Adrenal gland (tissue), 12 donors: ENCODE measurements around the gene EPHA3. TPM values are rescaled to one million over a fixed set of nuclear protein-coding genes. Genes with fewer than 3 reads are reported as not detected.

Experiments
- DNase-seq, 7 donors: peaks; one replicate each; pipeline ENCODE4 v3.0.0-alpha.2; 2019 to 2020
- H3K27ac ChIP-seq, 5 donors: fragments of 200-600 bp; sonication (generic) in 4 of 5; 1 replicate in 3 of 5; 2 replicates in 2 of 5; pipeline versions ENCODE4 v1.5.1 to v1.8.0; 2016 to 2020; ENCODE audit warnings: mild to moderate bottlenecking in 1 of 5
- H3K27me3 ChIP-seq: fragments of 200-600 bp; 2 replicates; pipeline ENCODE4 v1.8.0; 2021
- H3K36me3 ChIP-seq, 2 donors: fragments of 200-600 bp; replicated peaks in 1 of 2; 1 replicate in 1 of 2; 2 replicates in 1 of 2; pipeline versions ENCODE4 v1.5.1 to v1.8.0; 2018 to 2022
- H3K4me1 ChIP-seq, 2 donors: fragments of 200-600 bp; replicated peaks in 1 of 2; 1 replicate in 1 of 2; 2 replicates in 1 of 2; pipeline versions ENCODE4 v1.5.1 to v1.8.0; 2018 to 2021
- H3K4me3 ChIP-seq, 4 donors: fragments of 200-600 bp; sonication (generic) in 3 of 4; one replicate each; pipeline ENCODE4 v1.5.1; 2016 to 2018
- H3K9me3 ChIP-seq, 3 donors: fragments of 200-600 bp; sonication (generic) in 1 of 3; replicated peaks in 1 of 3; 1 replicate in 2 of 3; 2 replicates in 1 of 3; pipeline versions ENCODE4 v1.5.1 to v1.8.0; 2016 to 2021
- POLR2A ChIP-seq, 2 donors: fragments of 450-650 bp; IDR thresholded peaks; one replicate each; pipeline ENCODE4 v1.6.1; 2017; ENCODE audit warnings: antibody characterized with exemption in 2 of 2, mild to moderate bottlenecking in 2 of 2, moderate library complexity in 1 of 2
- WGBS, 4 donors: extraction: QIAGEN DNeasy Blood & Tissue Kit in 2 of 4; methylation state at CpG; one replicate each; pipeline versions ENCODE4 v1.1.5 to v1.1.7; 2013 to 2017; 5-methylcytosine and 5-hydroxymethylcytosine counted together
- intact Hi-C, 2 donors: fragments of 100-400 bp; cut with DNase I; formaldehyde crosslinking; loops; one replicate each; pipeline versions ENCODE4 v1.14.1 to v1.15.0; 2022 to 2023
- polyA plus RNA-seq, 3 donors: library from polyadenylated mRNA; stranded (reverse); fragments of 200-250 nt in 2 of 3; fragments of 350-450 nt in 1 of 3; fragmentation: Illumina TruSeq in 1 of 3; extraction: RNeasy Lipid Tissue Mini Kit (QIAGEN cat#74804) in 1 of 3; gene quantifications; one replicate each; pipeline ENCODE4 v1.2.3, GENCODE V29; 2013 to 2014
- total RNA-seq, 9 donors: library from RNA; depleted of rRNA in 4 of 9; stranded (reverse); fragments of >200 nt in 4 of 9; fragments of 120-200 nt in 1 of 9; fragmentation: NEBNext Ultra II Directional in 1 of 9; extraction: Animal tissue kit (Norgen Biotek cat#: 25700) in 1 of 9; gene quantifications; one replicate each; pipeline versions ENCODE4 v1.1.0 to v1.2.4, GENCODE V29; 2013 to 2023
- TF ChIP-seq, protein P1 (sequence below), 6 experiments: fragments of 450-650 bp in 4 of 6; fragments of 200-600 bp in 2 of 6; sonication (generic) in 1 of 6; IDR thresholded peaks; 1 replicate in 5 of 6; 2 replicates in 1 of 6; pipeline versions ENCODE4 v1.5.1 to v1.8.0; 2016 to 2021; ENCODE audit warnings: antibody characterized with exemption in 6 of 6, mild to moderate bottlenecking in 2 of 6, moderate library complexity in 1 of 6
- donor health status: healthy with polysubstance abuse.
- donor health status: Bipolar disorder and iron deficiency.
- donor health status: DM: yes; HTN: yes; CAD: no.
- donor health status: DM: no; HTN: no; CAD: no.
- donor health status: DM: no; HTN: no; CAD: no.
- donor health status: DM: yes; HTN: yes; CAD: no.

Gene EPHA3
- total and polyA plus RNA-seq, 12 donors, result 0.17 to 5.1 (median 0.48) TPM

DNA sequence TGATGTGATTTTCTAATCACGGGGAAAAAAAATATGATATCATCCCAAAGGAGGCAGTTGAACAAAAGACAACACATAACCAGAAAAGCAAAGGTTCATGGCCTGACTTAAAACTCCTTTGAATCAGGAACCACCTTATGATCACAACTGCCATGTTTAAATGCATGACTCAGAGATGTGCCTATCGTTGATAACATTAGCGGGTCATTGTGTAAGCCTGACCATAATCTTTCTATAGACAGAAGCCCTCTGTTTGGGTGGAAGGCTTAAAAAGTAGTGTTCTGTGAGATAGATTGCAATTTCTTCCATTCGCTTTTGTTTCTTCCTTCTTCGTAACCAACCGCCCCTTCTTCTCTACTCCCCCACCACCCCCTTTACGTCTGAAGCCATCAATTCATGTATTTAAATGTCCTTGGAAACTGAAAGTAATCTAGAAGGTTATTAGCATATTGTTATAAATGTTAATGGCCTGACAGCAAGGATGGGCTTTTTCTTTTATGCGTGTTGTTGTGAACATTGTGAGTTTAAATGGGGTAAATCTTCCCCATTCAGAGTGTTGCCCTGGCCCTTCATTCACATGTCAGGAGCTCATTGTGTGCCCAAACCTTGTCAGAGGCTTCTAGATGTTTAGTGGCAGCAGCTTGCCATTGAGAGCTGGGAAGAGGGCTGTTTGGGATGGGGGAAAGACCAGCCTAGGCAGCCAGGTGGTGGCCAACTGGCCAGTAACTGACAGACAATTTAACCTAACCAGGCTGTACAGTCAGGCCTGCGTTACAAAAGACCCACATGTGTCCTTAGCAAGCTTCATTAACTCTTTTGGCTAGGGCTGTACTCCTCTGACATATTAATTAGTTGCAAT is 64.5 kb downstream of the EPHA3 start:
- Histone ChIP-seq H3K4me1 (no peaks in the 10 kb centered on the region), H3K27me3 (no peaks in the 10 kb centered on the region), H3K4me3 (no peak overlapping the region), H3K27ac (no peak overlapping the region), H3K36me3 (no peaks in the 10 kb centered on the region), H3K9me3 (no peaks in the 10 kb centered on the region)
- 72 to 78% (median 75%) methylated on average over 9 of the region's 9 CpGs for WGBS, 4 donors
- intact Hi-C loops, result no loop called here
- DNase-seq, result no peak
- TF ChIP-seq, protein P1, sequence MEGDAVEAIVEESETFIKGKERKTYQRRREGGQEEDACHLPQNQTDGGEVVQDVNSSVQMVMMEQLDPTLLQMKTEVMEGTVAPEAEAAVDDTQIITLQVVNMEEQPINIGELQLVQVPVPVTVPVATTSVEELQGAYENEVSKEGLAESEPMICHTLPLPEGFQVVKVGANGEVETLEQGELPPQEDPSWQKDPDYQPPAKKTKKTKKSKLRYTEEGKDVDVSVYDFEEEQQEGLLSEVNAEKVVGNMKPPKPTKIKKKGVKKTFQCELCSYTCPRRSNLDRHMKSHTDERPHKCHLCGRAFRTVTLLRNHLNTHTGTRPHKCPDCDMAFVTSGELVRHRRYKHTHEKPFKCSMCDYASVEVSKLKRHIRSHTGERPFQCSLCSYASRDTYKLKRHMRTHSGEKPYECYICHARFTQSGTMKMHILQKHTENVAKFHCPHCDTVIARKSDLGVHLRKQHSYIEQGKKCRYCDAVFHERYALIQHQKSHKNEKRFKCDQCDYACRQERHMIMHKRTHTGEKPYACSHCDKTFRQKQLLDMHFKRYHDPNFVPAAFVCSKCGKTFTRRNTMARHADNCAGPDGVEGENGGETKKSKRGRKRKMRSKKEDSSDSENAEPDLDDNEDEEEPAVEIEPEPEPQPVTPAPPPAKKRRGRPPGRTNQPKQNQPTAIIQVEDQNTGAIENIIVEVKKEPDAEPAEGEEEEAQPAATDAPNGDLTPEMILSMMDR (IDR thresholded peaks at IDR 0.05), result no peak
- TF ChIP-seq POLR2A (IDR thresholded peaks at IDR 0.05), result no peak

- no peaks in the 10 kb centered on the region for H3K27me3 ChIP-seq
- intact Hi-C loops, result no loop called here
These were observed 66.1 kb downstream of the EPHA3 start for GRCh38 chr3:89173546-89173945.

GRCh38 chr3:89179355-89180001 is 72.1 kb downstream of the EPHA3 start:
- Histone ChIP-seq H3K27ac (no peak overlapping the region), H3K4me3 (no peak overlapping the region), H3K9me3 (no peaks in the 10 kb centered on the region), H3K36me3 (no peaks in the 10 kb centered on the region), H3K4me1 (no peaks in the 10 kb centered on the region), H3K27me3 (no peaks in the 10 kb centered on the region)
- no peak for TF ChIP-seq POLR2A (IDR thresholded peaks at IDR 0.05)
- TF ChIP-seq, protein P1 (IDR thresholded peaks at IDR 0.05), result no peak
- intact Hi-C loops, result no loop called here
- no peak for DNase-seq
- 69 to 74% (median 72%) methylated on average over 3 of the region's 3 CpGs for WGBS, 4 donors

More at GRCh38 chr3:89173546-89173945, 66.1 kb downstream of the EPHA3 start:
- no peak for DNase-seq
- Histone ChIP-seq H3K4me3 (no peak overlapping the region), H3K27ac (no peak overlapping the region), H3K36me3 (no peaks in the 10 kb centered on the region), H3K4me1 (no peaks in the 10 kb centered on the region), H3K9me3 (no peaks in the 10 kb centered on the region)
- TF ChIP-seq POLR2A (IDR thresholded peaks at IDR 0.05), result no peak
- TF ChIP-seq, protein P1 (IDR thresholded peaks at IDR 0.05), result no peak

- no peak overlapping the region for H3K27ac ChIP-seq
- no peaks in the 10 kb centered on the region for H3K36me3 ChIP-seq
- H3K9me3 ChIP-seq, result no peaks in the 10 kb centered on the region
- intact Hi-C loops, result no loop called here
- no peak overlapping the region for H3K4me3 ChIP-seq
- TF ChIP-seq POLR2A (IDR thresholded peaks at IDR 0.05), result no peak
- TF ChIP-seq, protein P1 (IDR thresholded peaks at IDR 0.05), result no peak
- no peaks in the 10 kb centered on the region for H3K4me1 ChIP-seq
- H3K27me3 ChIP-seq, result no peaks in the 10 kb centered on the region
- DNase-seq, result no peak
- WGBS, 4 donors, result 6 to 15% (median 9%) methylated on average over 2 of the region's 2 CpGs
These were observed 72.9 kb downstream of the EPHA3 start for GRCh38 chr3:89180334-89180733.
